ENCODE measurements around the gene PAPPA2.
"Not testable (repeated sequence)": the region's sequence is repeated elsewhere in the genome, so short reads cannot be mapped to it uniquely, and the experiment has no call there.

Gene PAPPA2

DNA sequence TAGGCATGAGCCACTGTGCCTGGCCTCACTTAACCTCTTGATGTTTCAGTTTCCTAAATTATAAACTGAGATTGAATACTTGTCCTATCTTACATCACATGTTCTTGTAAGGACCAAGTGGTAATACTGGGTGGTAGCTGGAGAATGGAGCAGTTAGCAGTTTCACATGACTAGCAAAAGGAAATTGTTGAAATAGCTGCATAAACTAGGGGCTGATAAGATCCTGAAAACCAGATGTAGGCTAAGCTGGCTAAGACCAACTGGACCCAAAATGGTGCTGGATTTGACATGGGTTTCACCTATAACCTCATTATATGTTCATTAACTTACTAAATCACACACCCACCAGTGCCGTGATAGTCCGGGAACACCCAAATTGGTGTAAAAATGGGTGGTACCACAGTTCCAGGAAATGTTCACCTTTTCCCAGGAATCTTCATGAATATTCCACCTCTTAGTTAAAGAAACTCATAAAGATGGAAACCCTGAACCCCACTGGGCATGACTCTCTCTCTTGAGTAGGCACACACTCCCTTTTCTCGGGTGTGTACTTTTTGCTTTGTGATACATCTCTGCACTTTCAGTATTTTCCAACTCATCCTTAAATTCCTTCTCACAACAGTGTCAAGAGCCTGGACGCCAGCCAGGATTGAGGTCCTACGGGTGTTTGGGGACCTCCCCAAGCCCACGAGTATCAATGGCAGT lies at the start of gene PAPPA2:
Gene PAPPA2, plus strand, starts transcription at position 502 of the 705 bp plus-strand sequence. CDS start 93,148 bp downstream, outside the sequence.
- in situ Hi-C loops (cut with HindIII; ENCODE audit: low sequenced_read_pairs): no loop called here

DNA sequence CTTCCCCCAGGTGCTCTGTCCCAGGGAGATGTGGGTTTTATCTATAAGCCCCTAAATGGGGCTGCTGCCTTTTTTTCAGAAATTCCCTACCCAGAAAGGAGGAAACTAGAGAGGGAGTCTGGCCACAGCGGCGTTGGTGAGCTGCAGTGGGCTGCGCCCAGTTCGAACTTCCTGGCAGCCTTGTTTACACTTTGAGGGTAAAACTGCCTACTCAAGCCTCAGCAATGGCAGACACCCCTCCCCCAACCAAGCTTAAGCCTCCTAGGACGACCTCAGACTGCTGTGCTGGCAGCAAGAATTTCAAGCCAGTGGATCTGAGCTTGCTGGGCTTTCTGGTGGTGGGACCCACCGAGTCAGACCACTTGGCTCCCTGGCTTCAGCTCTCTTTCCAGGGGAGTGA lies 46.2 kb upstream of the PAPPA2 start:
- in situ Hi-C loops (cut with HindIII; ENCODE audit: low sequenced_read_pairs): no loop called here

DNA sequence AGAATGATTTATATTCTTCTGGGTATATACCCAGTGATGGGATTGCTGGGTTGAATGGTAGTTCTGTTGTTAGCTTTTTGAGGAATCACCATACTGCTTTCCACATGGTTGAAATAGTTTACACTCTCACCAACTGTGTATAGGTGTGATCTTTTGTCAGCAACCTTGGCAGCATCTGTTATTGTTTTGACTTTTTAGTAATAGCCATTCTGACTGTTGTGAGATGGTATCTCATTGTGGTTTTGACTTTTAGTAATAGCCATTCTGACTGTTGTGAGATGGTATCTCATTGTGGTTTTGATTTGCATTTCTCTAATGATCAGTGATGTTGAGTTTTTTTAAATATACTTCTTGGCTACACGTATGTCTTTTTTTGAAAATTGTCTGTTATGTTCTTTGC lies 43.4 kb upstream of the PAPPA2 start:
- in situ Hi-C loops (cut with HindIII; ENCODE audit: low sequenced_read_pairs): not testable (repeated sequence)

DNA sequence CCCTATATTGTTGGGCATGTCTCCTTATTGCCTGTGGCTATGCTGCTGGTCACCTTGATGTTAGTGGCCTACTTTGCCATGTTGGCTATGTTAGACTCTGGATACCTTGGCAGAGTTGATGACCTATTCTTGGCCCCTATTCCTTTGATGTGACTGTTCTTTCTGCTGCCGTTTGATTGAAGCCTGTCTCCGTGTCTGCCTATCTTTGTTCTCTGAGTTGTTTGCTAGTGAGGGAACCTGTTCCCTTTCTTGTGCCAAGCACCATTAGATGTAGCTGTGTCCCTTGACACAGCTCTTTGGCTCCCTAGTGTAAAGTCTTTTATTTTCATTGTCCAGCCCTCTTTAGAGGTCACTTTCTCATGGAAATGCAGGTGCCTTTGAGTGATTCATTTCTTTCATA lies 28.7 kb upstream of the PAPPA2 start:
- in situ Hi-C loops (cut with HindIII; ENCODE audit: low sequenced_read_pairs): no loop called here

DNA sequence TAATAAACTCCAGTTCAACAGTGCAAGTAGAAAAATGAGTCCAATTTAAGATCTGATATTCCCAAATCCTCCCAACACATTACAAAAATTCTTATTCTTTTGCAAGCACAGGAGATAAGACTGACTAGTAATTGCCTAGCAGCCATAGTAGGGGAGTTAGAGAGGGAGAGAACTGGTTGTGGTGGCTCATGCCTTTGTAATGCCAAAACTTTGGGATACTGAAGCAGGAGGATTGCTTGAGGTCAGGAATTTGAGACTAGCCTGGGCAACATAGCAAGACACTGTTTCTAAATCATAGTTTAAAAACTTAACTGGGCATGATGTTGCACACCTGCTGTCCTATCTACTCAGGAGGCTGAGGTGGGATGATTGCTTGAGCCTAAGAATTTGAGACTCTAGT lies 26.7 kb upstream of the PAPPA2 start:
- in situ Hi-C loops (cut with HindIII; ENCODE audit: low sequenced_read_pairs): no loop called here

DNA sequence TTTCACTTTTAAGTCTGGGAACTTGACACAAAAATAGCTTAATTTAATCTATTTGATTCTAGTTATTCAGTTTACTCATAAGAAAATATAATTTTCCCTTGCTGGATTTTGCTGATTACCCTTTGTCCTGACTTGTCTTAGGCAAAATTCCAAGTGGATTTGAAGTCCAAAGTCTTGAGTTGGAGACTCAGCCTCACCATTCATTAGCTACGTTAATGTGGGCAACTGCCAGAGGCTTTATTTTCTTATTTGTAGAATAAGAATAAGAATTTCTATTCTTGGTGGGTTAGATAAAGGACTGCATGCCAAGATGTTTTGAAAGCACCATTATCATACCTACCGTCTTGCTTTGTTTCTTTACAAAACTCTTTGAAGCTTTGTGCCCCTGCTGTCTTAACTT lies 22.8 kb upstream of the PAPPA2 start:
- in situ Hi-C loops (cut with HindIII; ENCODE audit: low sequenced_read_pairs): no loop called here

GRCh38 chr1:176444286-176444685 lies 18.7 kb upstream of the PAPPA2 start:
- in situ Hi-C loops (cut with HindIII; ENCODE audit: low sequenced_read_pairs): no loop called here

DNA sequence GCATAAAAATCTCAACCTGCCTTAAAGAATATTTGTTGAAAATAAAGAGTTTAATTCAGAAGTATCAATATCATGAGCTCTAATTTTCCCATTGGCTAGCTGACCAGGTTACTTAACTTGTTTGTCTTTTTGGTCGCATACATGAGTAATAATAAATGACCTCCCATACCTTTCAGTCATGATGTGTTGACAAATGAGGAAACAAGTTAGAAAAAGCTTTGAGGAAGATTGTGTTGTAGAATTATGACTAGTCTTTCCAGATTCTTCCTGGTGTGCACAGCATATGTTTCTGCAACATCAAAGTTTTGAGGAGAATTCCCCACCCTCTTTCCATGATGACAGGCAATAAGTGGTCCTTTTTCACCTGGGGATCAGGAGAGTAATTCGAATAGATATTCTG lies 17.6 kb upstream of the PAPPA2 start:
- in situ Hi-C loops (cut with HindIII; ENCODE audit: low sequenced_read_pairs): no loop called here

GRCh38 chr1:176448340-176448739 lies 14.6 kb upstream of the PAPPA2 start:
- in situ Hi-C loops (cut with HindIII; ENCODE audit: low sequenced_read_pairs): no loop called here

DNA sequence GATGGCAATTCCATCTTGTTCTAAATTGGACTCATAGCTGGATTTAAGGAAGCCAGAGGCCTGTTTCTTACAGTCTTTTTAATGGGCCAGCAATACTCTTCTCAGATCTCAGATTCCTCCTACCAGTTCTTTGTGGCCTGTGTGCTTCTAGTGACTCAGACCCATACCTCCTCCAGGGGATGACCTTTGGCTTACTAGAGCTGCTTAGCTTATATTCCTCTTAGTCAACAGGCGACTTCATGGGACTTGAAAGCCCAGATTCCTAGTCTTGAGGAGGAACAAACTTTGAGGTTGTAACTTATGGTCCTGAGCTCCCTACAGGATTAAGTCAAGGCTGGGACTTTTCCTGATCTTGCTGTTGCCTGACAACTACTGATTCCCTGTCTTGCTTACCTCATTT lies 12.4 kb upstream of the PAPPA2 start:
- in situ Hi-C loops (cut with HindIII; ENCODE audit: low sequenced_read_pairs): no loop called here

DNA sequence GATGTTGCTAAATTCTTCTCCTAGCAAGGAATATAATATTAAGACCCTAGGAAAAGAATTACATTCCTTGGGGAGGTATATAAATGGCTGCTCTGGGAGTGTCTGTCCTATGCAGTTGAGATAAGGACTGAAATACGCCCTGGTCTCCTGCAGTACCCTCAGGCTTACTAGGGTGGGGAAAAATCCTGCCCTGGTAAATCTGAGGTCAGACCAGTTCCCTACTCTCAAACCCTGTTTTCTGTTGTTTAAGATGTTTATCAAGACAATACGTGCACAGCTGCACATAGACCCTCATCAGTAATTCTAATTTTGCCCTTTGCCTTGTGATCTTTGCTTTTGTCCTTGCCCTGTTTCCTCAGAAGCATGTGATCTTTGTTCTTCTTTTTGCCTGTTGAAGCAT lies 11.2 kb upstream of the PAPPA2 start:
- in situ Hi-C loops (cut with HindIII; ENCODE audit: low sequenced_read_pairs): not testable (repeated sequence)

DNA sequence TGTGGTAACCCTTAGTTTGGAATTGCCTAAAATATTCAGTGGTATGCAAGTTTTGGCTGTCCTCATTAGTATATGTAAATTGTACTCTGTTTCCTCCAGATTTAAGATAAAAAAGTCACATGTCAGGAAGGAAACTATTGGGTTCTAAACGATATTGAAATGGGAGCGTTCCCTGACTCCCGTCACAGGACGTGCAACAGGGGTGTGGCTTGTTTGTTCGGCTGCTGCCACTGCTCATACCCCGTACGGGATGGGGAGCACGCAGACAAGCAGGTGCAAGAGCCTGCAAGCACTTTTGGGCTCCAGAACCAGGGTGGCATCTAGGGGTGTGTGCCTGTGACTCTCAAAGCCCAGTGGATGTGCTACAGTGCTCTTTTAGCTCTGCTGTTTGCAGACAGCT lies 6.2 kb upstream of the PAPPA2 start:
- in situ Hi-C loops (cut with HindIII; ENCODE audit: low sequenced_read_pairs): no loop called here

DNA sequence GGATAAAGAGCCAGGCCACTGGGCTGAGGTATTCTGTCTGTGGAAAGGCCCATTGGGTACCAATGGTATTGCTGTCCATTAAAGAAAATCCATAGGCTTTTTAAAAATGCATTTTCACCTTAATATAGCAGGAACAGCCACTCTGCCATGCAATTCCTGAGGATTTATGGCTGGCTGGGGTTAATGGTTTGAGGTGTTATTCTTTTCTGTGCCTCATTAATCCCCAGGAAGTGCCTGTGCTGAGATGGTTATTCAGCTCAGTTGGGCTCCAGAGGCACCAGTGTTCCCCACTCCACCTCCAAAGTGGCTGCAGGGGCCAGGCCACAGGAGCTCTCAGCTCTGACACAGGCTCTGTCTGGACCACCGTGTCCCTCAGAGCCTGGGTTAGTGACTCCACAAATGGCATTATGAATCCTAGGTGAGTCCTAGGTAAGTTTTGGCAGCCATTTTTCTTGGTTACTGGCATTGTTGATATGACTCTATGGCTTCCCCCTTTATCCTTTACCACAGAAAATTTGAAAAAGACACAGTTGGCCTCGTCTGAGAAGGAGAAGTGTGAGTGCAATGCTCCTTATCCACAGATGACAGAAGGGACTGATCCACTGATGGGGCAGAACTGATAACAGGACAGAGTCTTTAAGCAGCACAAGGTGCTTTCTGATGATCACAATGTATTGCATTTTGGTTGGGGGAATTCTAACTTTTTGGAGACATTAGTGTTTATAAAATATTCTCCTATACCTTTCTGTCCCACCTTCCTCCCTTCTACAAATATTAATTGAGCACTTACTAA lies 2.2 kb upstream of the PAPPA2 start:
- in situ Hi-C loops (cut with HindIII; ENCODE audit: low sequenced_read_pairs): no loop called here

DNA sequence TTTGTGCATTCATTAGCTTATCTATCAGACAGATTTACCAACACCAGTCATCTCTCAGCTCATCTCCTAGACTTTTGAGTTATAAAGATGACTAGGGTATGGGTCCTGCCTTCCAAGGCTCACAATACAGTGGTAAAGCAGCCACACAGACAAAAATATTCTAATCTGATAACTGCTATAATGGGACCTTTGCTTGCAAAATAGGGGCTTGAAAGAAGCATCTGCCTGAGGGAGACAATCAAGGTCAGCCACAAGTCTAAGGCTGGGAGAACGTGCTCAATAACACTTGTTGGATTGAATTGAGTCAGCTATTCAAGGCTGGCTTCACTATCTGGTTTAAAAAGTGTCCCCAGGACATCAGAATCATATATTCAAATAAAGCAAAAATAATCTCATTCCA lies 1.4 kb upstream of the PAPPA2 start:
- in situ Hi-C loops (cut with HindIII; ENCODE audit: low sequenced_read_pairs): no loop called here

- in situ Hi-C loops (cut with HindIII; ENCODE audit: low sequenced_read_pairs): no loop called here
Measured at GRCh38 chr1:176466514-176466913, 3.5 kb downstream of the PAPPA2 start.

GRCh38 chr1:176469450-176470010 lies 6.6 kb downstream of the PAPPA2 start:
- in situ Hi-C loops (cut with HindIII; ENCODE audit: low sequenced_read_pairs): no loop called here

DNA sequence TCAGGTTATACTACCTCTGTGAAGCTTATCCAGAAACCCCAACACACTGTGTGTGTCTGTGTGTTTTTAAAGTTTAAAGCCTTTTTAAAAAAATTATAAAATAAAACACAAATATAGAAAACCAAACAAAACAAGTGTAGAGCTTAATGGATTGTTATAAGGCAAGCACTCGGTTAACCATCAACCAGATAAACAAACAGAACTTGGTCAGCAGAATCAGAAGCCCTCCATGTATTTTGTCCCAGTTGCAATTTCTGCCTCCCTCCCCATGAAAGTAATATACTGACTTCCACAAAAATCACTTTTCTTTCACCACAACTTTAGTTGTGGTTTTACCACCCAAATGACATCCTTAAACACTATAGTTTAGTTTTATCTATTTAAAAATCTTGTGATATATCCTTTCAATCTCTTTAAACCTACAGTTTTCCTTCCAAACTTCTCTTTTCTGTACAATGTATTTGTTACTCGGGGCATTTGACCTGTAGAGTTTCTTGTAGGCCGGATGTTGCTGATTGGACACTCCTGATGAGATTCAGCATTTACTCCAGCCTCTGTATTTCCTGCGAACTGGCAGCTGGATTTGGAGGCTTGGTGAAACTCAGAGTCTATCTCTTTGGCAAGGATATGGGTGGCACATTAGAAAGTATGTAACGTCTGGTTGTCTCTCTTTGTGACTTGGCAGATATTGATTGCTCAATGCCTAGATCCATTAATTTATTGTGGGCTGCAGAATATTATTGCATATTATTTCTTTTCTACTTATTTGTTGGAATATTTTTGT lies 8.6 kb downstream of the PAPPA2 start:
- in situ Hi-C loops (cut with HindIII; ENCODE audit: low sequenced_read_pairs): no loop called here

DNA sequence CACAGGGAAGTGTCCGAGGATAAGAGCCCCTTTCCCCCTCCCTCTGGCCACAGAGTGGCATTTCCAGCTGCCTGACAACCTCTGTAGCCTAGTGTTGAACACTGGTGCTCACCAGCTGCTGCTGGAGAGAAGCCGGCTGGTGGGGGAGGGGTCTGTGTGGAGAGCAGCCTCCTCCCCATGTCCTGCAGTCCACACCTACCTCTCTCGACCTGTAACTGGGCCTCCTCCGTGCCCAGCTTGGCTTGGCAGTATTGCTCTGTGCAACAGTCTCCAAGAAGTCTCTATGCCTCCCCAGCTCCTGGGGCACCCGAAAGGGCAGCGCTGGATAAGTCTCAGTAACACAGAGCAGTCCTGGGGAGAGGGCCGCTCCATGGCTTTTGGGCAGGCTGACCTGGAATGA lies 17.0 kb downstream of the PAPPA2 start:
- in situ Hi-C loops (cut with HindIII; ENCODE audit: low sequenced_read_pairs): no loop called here

- in situ Hi-C loops (cut with HindIII; ENCODE audit: low sequenced_read_pairs): no loop called here
Measured at GRCh38 chr1:176480750-176481149, 17.8 kb downstream of the PAPPA2 start.

GRCh38 chr1:176485083-176485482 lies 22.1 kb downstream of the PAPPA2 start:
- in situ Hi-C loops (cut with HindIII; ENCODE audit: low sequenced_read_pairs): no loop called here

DNA sequence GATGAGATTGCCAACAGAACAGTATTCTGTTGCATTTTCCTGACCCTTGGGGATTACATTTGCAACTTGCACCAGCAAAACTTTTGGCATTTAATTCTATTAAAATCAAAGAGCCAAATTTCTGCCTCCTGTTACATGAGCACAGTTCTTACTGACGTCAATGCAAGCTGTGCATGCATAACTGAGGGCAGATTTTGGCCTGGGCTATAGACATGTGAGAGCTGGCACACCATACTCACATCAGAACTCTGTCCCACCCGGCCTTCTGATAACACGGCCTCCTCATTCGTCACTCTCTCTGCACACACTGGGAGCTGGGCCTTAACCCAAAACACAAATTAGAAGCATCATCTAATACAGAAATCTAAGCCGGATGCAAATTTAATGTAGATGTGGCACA lies 31.5 kb downstream of the PAPPA2 start:
- in situ Hi-C loops (cut with HindIII; ENCODE audit: low sequenced_read_pairs): no loop called here
